ENCODE measurements around the gene STK10. TPM values are rescaled to one million over a fixed set of nuclear protein-coding genes. Genes with fewer than 3 reads are reported as not detected.

The STK10 gene
- total RNA-seq (10 to 100 TPM; 11.5 to 21.7 TPM), polyA plus RNA-seq (1 to 10 TPM; 2.8 to 3.9 TPM)

DNA sequence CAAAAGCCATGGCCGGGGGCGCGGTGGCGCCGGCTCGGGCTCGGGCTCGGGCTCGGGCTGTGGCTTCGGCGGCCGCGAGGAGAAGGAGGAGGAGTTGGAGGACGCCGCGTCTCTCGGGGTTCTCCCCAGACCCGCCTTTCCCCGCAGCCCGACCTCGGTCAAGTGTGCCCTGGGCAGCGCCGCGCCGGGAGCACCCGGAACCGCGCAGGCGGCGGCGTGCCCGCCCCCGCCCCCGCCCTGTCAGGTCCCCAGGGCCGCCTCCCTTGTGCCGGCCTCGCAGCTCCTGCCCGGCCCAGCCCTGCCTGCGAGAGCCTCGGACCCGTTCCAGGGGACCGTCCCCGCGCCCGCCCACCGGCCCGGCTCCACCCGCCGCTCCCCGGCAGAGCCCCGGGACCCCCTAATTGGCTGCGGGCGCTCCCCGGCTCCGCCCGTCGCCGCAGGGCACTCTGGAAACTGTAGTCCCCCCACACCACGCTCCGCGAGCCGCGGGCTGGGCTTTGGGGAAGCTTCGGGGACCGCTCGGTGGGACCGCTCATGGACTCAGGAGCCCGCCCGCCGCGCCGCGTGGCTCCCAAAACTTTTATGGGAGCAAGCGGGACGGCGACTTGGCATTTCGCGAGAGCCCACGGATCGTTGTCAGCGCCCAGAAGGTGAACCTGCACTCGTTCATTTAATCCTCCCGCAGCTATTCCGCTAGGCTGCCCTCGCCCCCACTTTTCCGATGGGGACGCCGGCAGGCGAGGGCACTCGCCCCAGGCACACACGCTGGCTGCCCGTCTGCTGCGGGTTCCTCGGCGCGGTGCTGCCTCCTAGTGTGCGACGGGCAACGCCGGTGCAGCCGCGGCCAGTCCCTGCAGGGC is at the start of gene STK10:
STK10 (minus strand) TSS at position 192 of the 860 bp plus-strand sequence; CDS start at position 10, 182 bp downstream.
- Histone ChIP-seq H3K36me3 (ENCODE audit: control insufficient read depth in 4 of 4, insufficient read depth in 3 of 4, low read depth in 1 of 4, low read length in 3 of 4) (no peaks in the 10 kb centered on the region), H3K9me3 (ENCODE audit: control insufficient read depth in 4 of 4, low read length in 3 of 4) (no peaks in the 10 kb centered on the region), H3K4me3 (ENCODE audit: low read depth in 1 of 3, low read length in 3 of 3) (peak within 1 kb of the TSS; percentile 68 to 87 (median 71)), H3K9ac (ENCODE audit: low read depth in 1 of 2, low read length in 2 of 2) (peak within 1 kb of the TSS; percentile 55 to 85), H3K27me3 (ENCODE audit: control insufficient read depth in 4 of 4, insufficient read depth in 4 of 4, low read length in 3 of 4) (no peaks in the 10 kb centered on the region), H3K4me1 (ENCODE audit: control insufficient read depth in 4 of 4, insufficient read depth in 4 of 4, low read length in 3 of 4) (peaks cover 0 to 16% (median 4%) of the 10 kb centered on the region in 4 donors), H3K27ac (ENCODE audit: low read depth in 1 of 2, low read length in 2 of 2) (peak within 1 kb of the TSS; percentile 77 to 89)
- WGBS, result under 1% methylated on average over 102 of the region's 102 CpGs
- peak; percentile 89 for DNase-seq (ENCODE audit: low spot score)
- TF ChIP-seq HNF4A (conservative IDR thresholded peaks at IDR 0.05), result no peak
- peak in 1 of 2 donors; percentile 45 for TF ChIP-seq RXRA (IDR thresholded peaks at IDR 0.05)
- TF ChIP-seq, protein P1, sequence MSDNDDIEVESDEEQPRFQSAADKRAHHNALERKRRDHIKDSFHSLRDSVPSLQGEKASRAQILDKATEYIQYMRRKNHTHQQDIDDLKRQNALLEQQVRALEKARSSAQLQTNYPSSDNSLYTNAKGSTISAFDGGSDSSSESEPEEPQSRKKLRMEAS (IDR thresholded peaks at IDR 0.05), result peak; percentile 25
- TF ChIP-seq, protein P2, sequence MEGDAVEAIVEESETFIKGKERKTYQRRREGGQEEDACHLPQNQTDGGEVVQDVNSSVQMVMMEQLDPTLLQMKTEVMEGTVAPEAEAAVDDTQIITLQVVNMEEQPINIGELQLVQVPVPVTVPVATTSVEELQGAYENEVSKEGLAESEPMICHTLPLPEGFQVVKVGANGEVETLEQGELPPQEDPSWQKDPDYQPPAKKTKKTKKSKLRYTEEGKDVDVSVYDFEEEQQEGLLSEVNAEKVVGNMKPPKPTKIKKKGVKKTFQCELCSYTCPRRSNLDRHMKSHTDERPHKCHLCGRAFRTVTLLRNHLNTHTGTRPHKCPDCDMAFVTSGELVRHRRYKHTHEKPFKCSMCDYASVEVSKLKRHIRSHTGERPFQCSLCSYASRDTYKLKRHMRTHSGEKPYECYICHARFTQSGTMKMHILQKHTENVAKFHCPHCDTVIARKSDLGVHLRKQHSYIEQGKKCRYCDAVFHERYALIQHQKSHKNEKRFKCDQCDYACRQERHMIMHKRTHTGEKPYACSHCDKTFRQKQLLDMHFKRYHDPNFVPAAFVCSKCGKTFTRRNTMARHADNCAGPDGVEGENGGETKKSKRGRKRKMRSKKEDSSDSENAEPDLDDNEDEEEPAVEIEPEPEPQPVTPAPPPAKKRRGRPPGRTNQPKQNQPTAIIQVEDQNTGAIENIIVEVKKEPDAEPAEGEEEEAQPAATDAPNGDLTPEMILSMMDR (IDR thresholded peaks at IDR 0.05; ENCODE audit: low read depth, low read length, missing input control), result peak; percentile 83
- TF ChIP-seq FOXA1 (IDR thresholded peaks at IDR 0.05), result no peak
- TF ChIP-seq YY1 (IDR thresholded peaks at IDR 0.05), result peak; percentile 58
- no peak for TF ChIP-seq GABPA (IDR thresholded peaks at IDR 0.05 in 1 of 2, conservative IDR thresholded peaks at IDR 0.05 in 1 of 2)
- no peak for TF ChIP-seq HNF4G (IDR thresholded peaks at IDR 0.05)
- no peak for TF ChIP-seq TAF1 (conservative IDR thresholded peaks at IDR 0.05)
- peak; percentile 12 for TF ChIP-seq SP1 (IDR thresholded peaks at IDR 0.05)
- peak; percentile 23 for TF ChIP-seq NR2F2 (IDR thresholded peaks at IDR 0.05)
- TF ChIP-seq FOXA2 (IDR thresholded peaks at IDR 0.05), result no peak
- no peak for TF ChIP-seq JUND (IDR thresholded peaks at IDR 0.05)
- no peak for TF ChIP-seq ATF3 (IDR thresholded peaks at IDR 0.05)
- peak in 1 of 2 donors; percentile 67 for TF ChIP-seq EGR1 (IDR thresholded peaks at IDR 0.05; ENCODE audit: low read depth in 2 of 2)
- no peak for TF ChIP-seq REST (IDR thresholded peaks at IDR 0.05)
- TF ChIP-seq, protein P3, sequence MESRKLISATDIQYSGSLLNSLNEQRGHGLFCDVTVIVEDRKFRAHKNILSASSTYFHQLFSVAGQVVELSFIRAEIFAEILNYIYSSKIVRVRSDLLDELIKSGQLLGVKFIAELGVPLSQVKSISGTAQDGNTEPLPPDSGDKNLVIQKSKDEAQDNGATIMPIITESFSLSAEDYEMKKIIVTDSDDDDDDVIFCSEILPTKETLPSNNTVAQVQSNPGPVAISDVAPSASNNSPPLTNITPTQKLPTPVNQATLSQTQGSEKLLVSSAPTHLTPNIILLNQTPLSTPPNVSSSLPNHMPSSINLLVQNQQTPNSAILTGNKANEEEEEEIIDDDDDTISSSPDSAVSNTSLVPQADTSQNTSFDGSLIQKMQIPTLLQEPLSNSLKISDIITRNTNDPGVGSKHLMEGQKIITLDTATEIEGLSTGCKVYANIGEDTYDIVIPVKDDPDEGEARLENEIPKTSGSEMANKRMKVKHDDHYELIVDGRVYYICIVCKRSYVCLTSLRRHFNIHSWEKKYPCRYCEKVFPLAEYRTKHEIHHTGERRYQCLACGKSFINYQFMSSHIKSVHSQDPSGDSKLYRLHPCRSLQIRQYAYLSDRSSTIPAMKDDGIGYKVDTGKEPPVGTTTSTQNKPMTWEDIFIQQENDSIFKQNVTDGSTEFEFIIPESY (IDR thresholded peaks at IDR 0.05), result no peak
- peak; percentile 92 to 93 for TF ChIP-seq RAD21 (IDR thresholded peaks at IDR 0.05)
